H9 (cell line): ENCODE results near the gene CARD11. TPM values are rescaled to one million over a fixed set of nuclear protein-coding genes. Genes with fewer than 3 reads are reported as not detected.

Experiments used
- DNase-seq: peaks from one replicate; pipeline ENCODE4 v3.0.0-alpha.2; 2017
- H2AFZ ChIP-seq: one replicate; pipeline ENCODE4 v1.6.1; 2013; ENCODE audit warnings: mild to moderate bottlenecking, low read length, control low read depth, moderate library complexity
- H2AK5ac ChIP-seq: 2 replicates; pipeline ENCODE4 v1.6.1; 2013; ENCODE audit warnings: low read length, control low read depth, mixed read lengths; ENCODE audit not compliant: insufficient read length
- H2BK120ac ChIP-seq: one replicate; pipeline ENCODE4 v1.6.1; 2013; ENCODE audit warnings: low read depth, mild to moderate bottlenecking, low read length, control low read depth, inconsistent platforms; ENCODE audit not compliant: poor library complexity, severe bottlenecking
- H2BK12ac ChIP-seq: 2 replicates; pipeline ENCODE4 v1.6.1; 2013; ENCODE audit warnings: low read length, control low read depth, mixed read lengths, low read depth; ENCODE audit not compliant: insufficient read length
- H2BK15ac ChIP-seq: 2 replicates; pipeline ENCODE4 v1.6.1; 2013; ENCODE audit warnings: low read depth, low read length, control low read depth
- H2BK20ac ChIP-seq: one replicate; pipeline ENCODE4 v1.6.1; 2013; ENCODE audit warnings: low read depth, mild to moderate bottlenecking, low read length, control low read depth, inconsistent platforms; ENCODE audit not compliant: poor library complexity, severe bottlenecking
- H2BK5ac ChIP-seq: 2 replicates; pipeline ENCODE4 v1.6.1; 2013; ENCODE audit warnings: low read length, control low read depth, mixed read lengths; ENCODE audit not compliant: insufficient read length
- H3K14ac ChIP-seq: 2 replicates; pipeline ENCODE4 v1.6.1; 2013; ENCODE audit warnings: low read length, control low read depth; ENCODE audit not compliant: insufficient read depth
- H3K18ac ChIP-seq: 2 replicates; pipeline ENCODE4 v1.6.1; 2013; ENCODE audit warnings: low read depth, mild to moderate bottlenecking, mixed read lengths, low read length, control low read depth; ENCODE audit not compliant: insufficient read length
- H3K23ac ChIP-seq: 2 replicates; pipeline ENCODE4 v1.6.1; 2013; ENCODE audit warnings: low read length, control low read depth, mixed read lengths, low read depth; ENCODE audit not compliant: insufficient read length
- H3K23me2 ChIP-seq: 2 replicates; pipeline ENCODE4 v1.6.1; 2013; ENCODE audit warnings: low read depth, mild to moderate bottlenecking, mixed read lengths, low read length, control low read depth; ENCODE audit not compliant: insufficient read length, poor library complexity, severe bottlenecking
- H3K27ac ChIP-seq: 2 replicates; pipeline ENCODE4 v1.5.1; 2013; ENCODE audit warnings: low read length, control low read depth, mixed read lengths, low read depth; ENCODE audit not compliant: insufficient read length
- H3K27me3 ChIP-seq: 2 replicates; pipeline ENCODE4 v1.6.1; 2013; ENCODE audit warnings: low read length, control low read depth, inconsistent platforms; ENCODE audit not compliant: insufficient read depth
- H3K4ac ChIP-seq: 2 replicates; pipeline ENCODE4 v1.6.1; 2013; ENCODE audit warnings: low read depth, mild to moderate bottlenecking, control low read depth, inconsistent platforms, low read length, moderate library complexity
- H3K4me1 ChIP-seq: 2 replicates; pipeline ENCODE4 v1.6.1; 2013; ENCODE audit warnings: low read length, control low read depth, inconsistent platforms; ENCODE audit not compliant: insufficient read depth
- H3K4me2 ChIP-seq: 2 replicates; pipeline ENCODE4 v1.6.1; 2013; ENCODE audit warnings: low read length, control low read depth, mixed read lengths; ENCODE audit not compliant: insufficient read length, insufficient read depth
- H3K56ac ChIP-seq: 2 replicates; pipeline ENCODE4 v1.6.1; 2013; ENCODE audit warnings: low read depth, mild to moderate bottlenecking, mixed read lengths, low read length, control low read depth; ENCODE audit not compliant: insufficient read length
- H3K79me1 ChIP-seq: 2 replicates; pipeline ENCODE4 v1.6.1; 2013; ENCODE audit warnings: low read depth, mild to moderate bottlenecking, moderate library complexity, low read length, control low read depth, inconsistent platforms; ENCODE audit not compliant: insufficient read depth, poor library complexity, severe bottlenecking
- H3K79me2 ChIP-seq: 2 replicates; pipeline ENCODE4 v1.6.1; 2013; ENCODE audit warnings: low read length, control low read depth, inconsistent platforms; ENCODE audit not compliant: insufficient read depth
- H3K9ac ChIP-seq: 2 replicates; pipeline ENCODE4 v1.6.1; 2013; ENCODE audit warnings: low read length, control low read depth, mixed read lengths; ENCODE audit not compliant: insufficient read length; ENCODE audit errors: extremely low read depth
- H3K9me3 ChIP-seq: one replicate; pipeline ENCODE4 v1.6.1; 2013; ENCODE audit warnings: low read depth, low read length, inconsistent platforms; ENCODE audit not compliant: control insufficient read depth
- H3T11ph ChIP-seq: one replicate; pipeline ENCODE4 v1.6.1; 2013; ENCODE audit warnings: mild to moderate bottlenecking, low read length, control low read depth, inconsistent platforms
- H4K20me1 ChIP-seq: one replicate; pipeline ENCODE4 v1.6.1; 2013; ENCODE audit not compliant: control insufficient read depth, insufficient read length, insufficient read depth
- H4K5ac ChIP-seq: 2 replicates; pipeline ENCODE4 v1.6.1; 2013; ENCODE audit warnings: low read depth, mild to moderate bottlenecking, mixed read lengths, low read length, control low read depth; ENCODE audit not compliant: insufficient read length
- H4K8ac ChIP-seq: replicated peaks from 2 replicates; pipeline ENCODE4 v1.6.1; 2013; ENCODE audit warnings: low read length, control low read depth, mixed read lengths, low read depth; ENCODE audit not compliant: insufficient read length
- H4K91ac ChIP-seq: 2 replicates; pipeline ENCODE4 v1.6.1; 2013; ENCODE audit warnings: low read depth, mild to moderate bottlenecking, moderate library complexity, mixed read lengths, low read length, control low read depth; ENCODE audit not compliant: insufficient read length
- H3K27ac Mint-ChIP-seq, 3 experiments: 2 replicates in 2 of 3; 3 replicates in 1 of 3; pipeline ENCODE4 v1.8.0; 2020 to 2021; ENCODE audit warnings: mixed read lengths in 3 of 3, mild to moderate bottlenecking in 1 of 3, moderate library complexity in 1 of 3
- H3K27me3 Mint-ChIP-seq: 2 replicates; pipeline ENCODE4 v1.8.0; 2021; ENCODE audit warnings: low read depth, mild to moderate bottlenecking, moderate library complexity, mixed read lengths
- H3K36me3 Mint-ChIP-seq, 3 experiments: 2 replicates in 2 of 3; 3 replicates in 1 of 3; pipeline ENCODE4 v1.8.0; 2020 to 2021; ENCODE audit warnings: low read depth in 3 of 3, mixed read lengths in 3 of 3; ENCODE audit not compliant: insufficient read depth in 1 of 3
- H3K4me1 Mint-ChIP-seq, 2 experiments: 2 replicates each; pipeline ENCODE4 v1.8.0; 2020; ENCODE audit warnings: mixed read lengths in 2 of 2
- H3K4me3 Mint-ChIP-seq, 2 experiments: 2 replicates in 1 of 2; 3 replicates in 1 of 2; pipeline ENCODE4 v1.8.0; 2020 to 2021; ENCODE audit warnings: mild to moderate bottlenecking in 2 of 2, mixed read lengths in 2 of 2, moderate library complexity in 1 of 2
- H3K9me3 Mint-ChIP-seq, 2 experiments: 2 replicates in 1 of 2; 3 replicates in 1 of 2; pipeline ENCODE4 v1.8.0; 2020; ENCODE audit warnings: mild to moderate bottlenecking in 2 of 2, mixed read lengths in 2 of 2, moderate library complexity in 1 of 2
- whole genome bisulfite sequencing: extraction: QIAGEN DNeasy Blood & Tissue Kit; methylation state at CpG from one replicate; pipeline ENCODE4 v1.1.7; 2013; ENCODE audit warnings: missing lambda C conversion rate, low lambda C conversion rate, mixed read lengths; ENCODE audit not compliant: insufficient read length; ENCODE audit errors: extremely low coverage; 5-methylcytosine and 5-hydroxymethylcytosine counted together
- total RNA-seq: library from RNA; stranded (reverse); gene quantifications from 2 replicates; pipeline ENCODE4 v1.2.1, GENCODE V29; 2021
- TF ChIP-seq, protein P1 (sequence below): fragments of 200-600 bp; sonication (generic); conservative IDR thresholded peaks from 3 replicates; pipeline ENCODE4 v1.8.0; 2021; ENCODE audit warnings: antibody characterized with exemption, mild to moderate bottlenecking

Gene CARD11
- total RNA-seq, 1 experiment from 2014 or later = 20.0 TPM

DNA sequence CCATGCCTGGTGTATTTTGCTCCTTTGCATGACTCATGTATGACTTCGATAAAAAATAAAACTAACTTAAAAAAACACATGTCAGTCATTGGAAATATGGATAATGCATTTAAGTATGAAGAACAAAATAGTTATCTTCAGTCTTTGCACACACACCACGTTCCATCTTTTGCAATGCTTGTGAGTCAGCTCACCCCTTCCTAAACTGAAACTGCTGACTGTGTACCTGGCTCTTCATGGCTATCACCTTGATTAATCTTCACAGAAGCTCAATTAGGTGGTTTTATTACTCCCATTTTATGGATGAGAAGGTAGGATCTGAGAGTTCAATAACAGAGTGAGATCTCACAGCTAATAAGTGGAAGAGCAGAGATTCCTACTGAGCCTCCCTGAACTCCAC lies 79.5 kb downstream of the CARD11 start:
- Histone ChIP-seq H3K18ac (no peak overlapping the region), H4K8ac (no peak overlapping the region), H3K79me1 (no peaks in the 10 kb centered on the region), H2BK15ac (no peak overlapping the region), H2AFZ (no peak overlapping the region), H2BK5ac (no peak overlapping the region), H3K79me2 (no peaks in the 10 kb centered on the region), H3K23ac (no peak overlapping the region), H3K4me2 (no peak overlapping the region), H3K9ac (no peak overlapping the region), H4K20me1 (no peaks in the 10 kb centered on the region), H3K23me2 (no peaks in the 10 kb centered on the region), H3K4me1 (no peaks in the 10 kb centered on the region), H3T11ph (no peak overlapping the region), H3K14ac (no peak overlapping the region), H3K9me3 (no peaks in the 10 kb centered on the region), H3K27me3 (no peaks in the 10 kb centered on the region), H2AK5ac (no peak overlapping the region), H3K4ac (no peak overlapping the region), H2BK12ac (no peak overlapping the region), H3K56ac (no peak overlapping the region), H2BK120ac (no peak overlapping the region), H3K27ac (no peak overlapping the region), H4K91ac (no peak overlapping the region), H2BK20ac (no peak overlapping the region), H4K5ac (no peak overlapping the region)
- TF ChIP-seq, protein P1, sequence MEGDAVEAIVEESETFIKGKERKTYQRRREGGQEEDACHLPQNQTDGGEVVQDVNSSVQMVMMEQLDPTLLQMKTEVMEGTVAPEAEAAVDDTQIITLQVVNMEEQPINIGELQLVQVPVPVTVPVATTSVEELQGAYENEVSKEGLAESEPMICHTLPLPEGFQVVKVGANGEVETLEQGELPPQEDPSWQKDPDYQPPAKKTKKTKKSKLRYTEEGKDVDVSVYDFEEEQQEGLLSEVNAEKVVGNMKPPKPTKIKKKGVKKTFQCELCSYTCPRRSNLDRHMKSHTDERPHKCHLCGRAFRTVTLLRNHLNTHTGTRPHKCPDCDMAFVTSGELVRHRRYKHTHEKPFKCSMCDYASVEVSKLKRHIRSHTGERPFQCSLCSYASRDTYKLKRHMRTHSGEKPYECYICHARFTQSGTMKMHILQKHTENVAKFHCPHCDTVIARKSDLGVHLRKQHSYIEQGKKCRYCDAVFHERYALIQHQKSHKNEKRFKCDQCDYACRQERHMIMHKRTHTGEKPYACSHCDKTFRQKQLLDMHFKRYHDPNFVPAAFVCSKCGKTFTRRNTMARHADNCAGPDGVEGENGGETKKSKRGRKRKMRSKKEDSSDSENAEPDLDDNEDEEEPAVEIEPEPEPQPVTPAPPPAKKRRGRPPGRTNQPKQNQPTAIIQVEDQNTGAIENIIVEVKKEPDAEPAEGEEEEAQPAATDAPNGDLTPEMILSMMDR = no peak
- Mint-ChIP-seq H3K36me3 (peaks cover 3 to 9% (median 6%) of the 10 kb centered on the region in 3 experiments; a peak in 3 of 7 replicates), H3K27ac (no peak overlapping the region), H3K9me3 (peaks cover 5 to 14% of the 10 kb centered on the region in 2 experiments; a peak in 4 of 5 replicates), H3K4me1 (peaks cover 2% of the 10 kb centered on the region in 2 experiments; a peak in 1 of 4 replicates), H3K27me3 (no peaks in the 10 kb centered on the region; the same call in none of the 2 replicates), H3K4me3 (no peak overlapping the region)
- WGBS = no CpG with 5 or more reads among the region's 2 CpGs
- no peak for DNase-seq
